GM21526 (cell line): ENCODE measurements around the gene ZNF367.

Experiments used
- ATAC-seq: cut with Tn5 transposase; IDR thresholded peaks from one replicate; pipeline ENCODE4 v1.9.1; 2021; ENCODE audit warnings: moderate library complexity; ENCODE audit not compliant: unreplicated experiment, low FRiP score

Gene ZNF367

DNA sequence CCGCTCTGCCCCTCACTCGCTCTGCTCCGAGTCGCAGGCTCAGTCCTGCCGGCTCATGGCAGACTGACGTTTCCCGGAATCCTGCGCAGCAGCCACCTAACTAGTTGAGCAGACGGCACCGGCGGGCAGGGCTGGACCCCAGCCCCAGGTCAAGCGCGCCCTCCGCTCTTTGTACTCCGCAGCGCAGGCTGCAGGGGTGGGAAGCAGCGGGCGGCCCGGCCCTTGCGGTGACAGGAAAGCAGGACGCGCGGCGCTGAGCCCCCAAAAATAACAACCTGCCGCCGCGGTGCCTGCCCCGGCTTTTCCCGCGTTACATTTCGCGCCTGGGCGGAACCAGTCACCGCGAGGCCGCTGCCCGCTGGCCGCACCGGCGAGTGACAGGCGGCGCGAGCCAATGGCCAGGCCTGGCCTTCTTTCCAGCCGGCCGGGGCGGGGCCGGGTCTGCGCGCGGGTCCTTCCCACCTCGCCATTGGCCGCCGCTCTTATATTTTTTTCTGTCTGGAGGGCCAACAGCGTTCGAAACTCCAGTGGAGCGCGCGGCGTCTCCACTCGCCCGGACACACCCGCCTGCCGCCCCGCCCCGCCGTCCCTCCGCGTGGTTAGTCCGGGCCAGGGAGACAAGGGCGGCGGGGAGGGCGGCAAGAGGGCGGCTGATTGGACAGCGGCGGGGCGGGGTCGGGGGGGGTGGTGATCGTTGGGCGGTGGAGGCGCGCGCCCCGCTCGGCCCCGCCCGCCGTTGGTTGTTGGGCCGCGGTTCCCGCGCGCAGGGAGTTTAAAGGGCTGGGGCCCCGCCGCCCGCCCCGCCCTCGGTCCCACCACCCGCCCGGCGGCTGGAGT is at the start of gene ZNF367:
Gene ZNF367 (minus strand): TSS at position 288 of the 837 bp plus-strand sequence. CDS start 338 bp downstream, outside the sequence.
- ATAC-seq, result peak; percentile 59

DNA sequence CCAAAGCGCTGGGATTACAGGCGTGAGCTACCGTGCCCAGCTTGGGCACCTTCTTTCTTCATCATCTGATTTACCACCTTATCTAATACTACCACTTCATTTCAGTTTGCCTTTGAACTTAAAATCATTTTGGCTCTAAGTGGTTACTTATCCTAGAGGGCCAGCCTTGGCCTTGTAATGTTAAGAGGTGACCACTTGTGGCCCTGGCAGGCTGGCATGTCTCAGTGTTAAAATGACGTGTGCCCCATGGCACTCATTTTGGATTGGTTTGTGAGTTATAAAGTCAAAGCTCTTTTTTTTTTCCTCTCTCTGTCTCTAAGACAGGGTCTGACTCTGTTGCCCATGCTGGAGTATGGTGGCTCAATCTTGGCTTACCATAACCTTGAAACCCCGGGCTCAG is 49.6 kb upstream of the ZNF367 start:
- ATAC-seq, result no peak

DNA sequence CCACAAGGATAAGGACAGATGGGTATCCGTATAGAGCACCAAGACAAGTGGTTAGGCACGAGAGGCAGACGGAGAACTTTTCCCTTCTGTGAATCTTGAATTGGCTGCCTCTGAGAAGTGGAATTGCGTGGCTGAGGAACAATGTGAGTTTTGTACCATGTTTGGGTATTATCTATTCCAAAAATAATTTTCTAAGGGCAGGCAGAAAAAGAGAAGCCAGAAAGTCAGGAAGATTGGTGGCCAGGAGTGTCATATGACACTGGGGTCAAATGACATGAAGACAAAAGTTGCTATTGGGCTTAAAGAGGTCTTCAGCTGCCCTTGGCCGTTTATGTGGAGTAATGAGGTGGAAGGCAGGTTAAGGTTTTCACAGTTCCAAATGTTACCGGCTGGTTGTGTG is 46.3 kb upstream of the ZNF367 start:
- no peak for ATAC-seq

DNA sequence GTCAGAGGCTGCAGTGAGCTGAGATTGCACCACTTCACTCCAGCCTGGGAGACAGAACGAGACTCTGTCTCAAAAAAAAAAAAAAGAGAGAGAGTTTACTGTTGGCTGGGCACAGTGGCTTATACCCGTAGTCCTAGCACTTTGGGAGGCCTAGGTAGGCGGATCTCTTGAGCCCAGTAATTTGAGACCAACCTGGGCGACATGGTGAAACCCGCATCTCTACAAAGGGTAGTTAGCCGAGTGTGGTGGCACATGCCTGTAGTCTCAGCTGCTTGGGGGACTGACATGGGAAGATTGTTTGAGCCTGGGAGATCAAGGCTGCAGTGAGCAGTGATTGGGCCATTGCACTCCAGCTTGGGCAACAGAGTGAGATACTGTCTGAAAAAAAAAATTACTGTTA is 44.4 kb upstream of the ZNF367 start:
- no peak for ATAC-seq

DNA sequence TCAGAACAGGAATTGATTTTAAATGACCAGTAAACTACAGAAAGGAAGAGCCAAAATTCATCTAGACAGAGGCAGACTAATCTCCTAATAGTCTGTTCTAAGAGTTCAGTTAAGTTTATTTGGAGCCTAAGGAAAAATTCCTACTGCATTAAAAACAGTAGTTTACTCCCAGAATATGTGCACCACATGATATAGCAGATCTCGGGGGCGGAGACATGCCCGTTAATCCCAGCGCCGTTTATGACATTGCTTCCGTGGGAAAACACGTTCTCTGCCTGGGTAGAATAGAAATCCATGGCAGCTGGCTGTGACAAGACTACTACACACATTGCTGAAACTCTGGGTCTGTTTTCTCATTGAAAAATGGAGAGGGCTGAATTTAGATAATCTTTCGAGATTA is 43.2 kb upstream of the ZNF367 start:
- ATAC-seq, result no peak

DNA sequence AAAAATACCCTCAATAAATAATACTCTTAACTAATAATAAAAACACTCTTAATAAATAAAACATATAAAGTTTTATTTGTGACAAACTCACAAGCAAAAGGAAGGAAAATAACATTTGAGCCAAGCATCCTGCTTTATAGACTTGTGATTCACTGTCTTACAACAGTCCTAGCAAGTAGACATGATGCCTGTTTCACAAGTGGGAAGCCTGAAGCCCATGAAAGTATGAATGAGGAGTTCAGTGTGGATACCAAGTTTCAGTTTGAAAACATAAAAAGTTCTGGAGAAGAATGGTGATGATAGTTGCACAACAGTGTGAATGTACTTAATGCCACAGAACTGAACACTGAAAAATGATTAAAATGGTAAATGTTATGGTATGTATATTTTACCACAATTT is 42.7 kb upstream of the ZNF367 start:
- no peak for ATAC-seq

DNA sequence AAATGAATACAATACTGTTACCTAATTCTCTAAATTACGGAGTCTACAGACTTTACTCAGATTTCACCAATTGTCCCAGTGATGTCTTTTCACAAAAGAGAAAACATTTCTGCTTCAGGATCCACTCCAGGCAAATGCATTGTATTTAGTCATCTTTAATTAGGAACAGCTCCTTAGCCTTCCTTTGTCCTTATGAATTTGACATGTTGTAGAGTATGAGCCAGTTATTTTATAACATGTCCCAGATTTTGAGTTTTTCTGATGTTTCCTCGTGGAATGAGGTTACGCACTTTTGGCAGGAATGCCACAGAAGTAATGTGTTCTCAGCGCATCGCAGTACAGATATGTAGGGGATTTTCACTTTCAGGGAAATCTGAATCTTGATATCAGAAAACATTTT is 42.3 kb upstream of the ZNF367 start:
- no peak for ATAC-seq

DNA sequence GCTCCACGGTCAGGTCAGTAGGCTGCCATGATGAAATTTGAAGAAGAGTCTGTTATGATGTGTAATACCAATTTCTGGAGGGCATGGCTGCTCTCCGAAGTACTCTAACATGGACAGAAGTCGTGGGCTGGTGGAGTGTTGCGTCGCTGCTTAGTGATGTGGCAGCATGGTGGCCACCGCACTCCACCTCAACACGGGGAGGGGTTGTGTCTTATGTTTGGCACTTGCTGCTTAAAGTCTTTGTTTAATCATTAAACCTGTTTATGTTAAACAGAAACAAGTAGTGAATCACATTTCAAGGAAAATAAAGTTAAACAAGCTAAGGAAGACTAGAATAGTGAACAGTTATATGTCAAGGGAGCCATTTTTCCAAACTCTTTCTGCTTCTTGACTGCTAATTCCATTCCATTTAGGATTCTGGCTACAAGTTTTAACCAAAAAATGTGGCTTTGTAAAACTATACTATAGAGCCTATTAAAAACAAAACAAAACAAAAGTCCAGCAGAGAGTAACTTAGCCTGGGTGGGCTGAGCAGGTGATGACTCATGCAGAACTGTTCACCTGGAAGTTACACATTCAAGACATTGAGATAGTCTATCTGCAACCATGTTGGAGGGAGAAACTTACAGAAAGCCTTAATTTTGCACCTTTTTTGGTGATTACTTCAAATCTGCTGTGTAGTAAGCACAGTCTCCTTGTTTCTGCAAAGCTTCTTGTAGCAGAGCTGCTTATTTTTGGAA is 41.3 kb upstream of the ZNF367 start:
- no peak for ATAC-seq

DNA sequence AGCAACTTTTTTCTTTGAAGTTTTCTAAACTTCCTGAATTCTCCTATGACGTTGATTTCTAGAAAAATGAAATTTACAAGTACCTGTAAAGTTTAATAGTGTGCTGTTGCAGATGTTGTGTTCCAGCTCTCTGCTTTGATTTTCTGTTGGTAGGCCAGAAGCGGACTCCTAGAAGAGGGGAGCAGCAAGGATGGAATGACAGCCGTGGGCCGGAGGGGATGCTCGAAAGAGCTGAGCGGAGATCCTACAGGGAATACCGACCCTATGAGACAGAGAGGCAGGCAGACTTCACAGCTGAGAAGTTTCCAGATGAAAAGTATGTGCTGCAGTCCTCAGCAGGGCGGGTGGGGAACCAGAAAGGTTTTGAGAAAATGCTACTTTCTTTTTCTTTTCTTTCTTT is 40.1 kb upstream of the ZNF367 start:
- ATAC-seq, result no peak

DNA sequence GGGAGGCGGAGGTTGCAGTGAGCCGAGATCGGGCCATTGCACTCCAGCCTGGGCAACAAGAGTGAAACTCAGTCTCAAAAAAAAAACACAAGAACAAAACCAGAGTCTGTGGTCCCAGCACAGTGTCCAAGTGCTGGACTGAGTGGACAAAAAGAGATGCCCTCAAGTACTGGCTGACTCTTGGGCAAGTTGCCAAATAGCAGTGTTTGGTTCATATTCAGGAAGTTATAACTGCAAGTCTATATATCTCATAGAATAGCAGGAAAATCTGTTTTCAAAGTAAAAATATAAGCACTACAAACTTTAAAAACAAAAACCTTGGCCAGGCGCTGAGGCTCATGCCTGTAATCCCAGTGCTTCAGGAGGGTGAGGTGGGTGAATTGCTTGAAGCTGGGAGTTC is 39.1 kb upstream of the ZNF367 start:
- no peak for ATAC-seq

DNA sequence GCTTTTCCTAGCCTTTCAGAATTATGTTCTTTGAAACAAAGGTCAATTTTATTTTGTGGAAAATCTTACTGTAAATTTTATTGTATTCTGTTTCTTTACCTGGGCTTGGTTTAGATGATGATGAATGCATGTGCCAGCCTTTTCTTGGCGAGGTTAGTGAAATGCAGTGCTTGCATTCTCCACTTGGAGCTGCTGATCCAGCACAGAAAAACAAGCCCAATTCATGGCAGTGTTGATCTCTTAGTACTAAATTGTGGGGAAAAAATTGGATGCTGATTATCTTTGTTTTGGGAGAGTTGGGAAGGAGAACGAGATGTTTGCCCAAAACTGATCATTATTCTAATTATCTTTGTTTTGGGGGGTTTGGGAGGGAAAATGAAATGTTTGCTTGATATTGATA is 35.5 kb upstream of the ZNF367 start:
- no peak for ATAC-seq

DNA sequence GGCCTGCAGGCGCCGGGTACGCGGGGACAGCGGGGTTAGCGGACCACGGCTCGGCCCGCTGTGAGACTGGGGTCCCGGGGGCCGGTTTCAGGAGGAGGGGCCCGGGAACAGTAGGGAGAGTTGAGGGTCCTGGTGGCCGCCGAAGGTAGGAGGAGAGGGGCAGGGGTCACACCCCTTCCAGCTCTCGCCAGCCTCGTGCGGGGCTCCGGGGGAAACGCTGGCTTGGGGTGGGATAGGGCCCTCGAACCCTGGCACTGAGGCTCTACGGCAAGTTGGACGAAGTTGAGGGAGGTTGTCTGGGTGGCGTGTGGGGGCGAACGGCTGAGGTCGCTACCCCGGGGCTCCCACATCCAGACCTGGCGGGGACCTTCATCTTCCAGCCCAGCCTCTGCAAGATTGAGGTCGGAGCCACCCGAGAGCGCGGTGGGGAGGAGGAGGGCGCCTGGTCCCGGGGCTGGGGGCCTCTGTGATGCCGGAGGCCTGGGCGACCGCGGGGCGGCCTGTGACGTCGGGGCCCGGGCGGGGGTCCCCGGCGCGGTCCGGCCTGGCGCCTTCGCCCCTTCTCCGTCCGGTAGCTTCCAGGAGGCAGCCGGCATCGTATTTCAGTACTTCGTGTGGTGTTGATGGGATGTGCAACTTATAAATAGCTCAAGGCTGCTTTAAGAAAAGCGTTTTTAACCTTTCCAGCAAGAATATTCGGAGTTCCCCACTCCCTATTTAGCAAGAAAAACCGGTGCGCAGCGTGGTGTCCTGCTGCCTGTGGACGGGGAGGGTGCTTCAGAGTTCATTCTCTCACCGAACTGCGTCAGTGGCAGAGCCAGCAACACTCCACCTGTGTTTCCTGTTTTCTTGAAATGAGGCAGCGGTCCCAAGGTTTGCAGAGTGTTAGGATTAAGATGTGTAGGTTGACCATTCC is 32.7 kb upstream of the ZNF367 start:
- peak; percentile 2 for ATAC-seq

DNA sequence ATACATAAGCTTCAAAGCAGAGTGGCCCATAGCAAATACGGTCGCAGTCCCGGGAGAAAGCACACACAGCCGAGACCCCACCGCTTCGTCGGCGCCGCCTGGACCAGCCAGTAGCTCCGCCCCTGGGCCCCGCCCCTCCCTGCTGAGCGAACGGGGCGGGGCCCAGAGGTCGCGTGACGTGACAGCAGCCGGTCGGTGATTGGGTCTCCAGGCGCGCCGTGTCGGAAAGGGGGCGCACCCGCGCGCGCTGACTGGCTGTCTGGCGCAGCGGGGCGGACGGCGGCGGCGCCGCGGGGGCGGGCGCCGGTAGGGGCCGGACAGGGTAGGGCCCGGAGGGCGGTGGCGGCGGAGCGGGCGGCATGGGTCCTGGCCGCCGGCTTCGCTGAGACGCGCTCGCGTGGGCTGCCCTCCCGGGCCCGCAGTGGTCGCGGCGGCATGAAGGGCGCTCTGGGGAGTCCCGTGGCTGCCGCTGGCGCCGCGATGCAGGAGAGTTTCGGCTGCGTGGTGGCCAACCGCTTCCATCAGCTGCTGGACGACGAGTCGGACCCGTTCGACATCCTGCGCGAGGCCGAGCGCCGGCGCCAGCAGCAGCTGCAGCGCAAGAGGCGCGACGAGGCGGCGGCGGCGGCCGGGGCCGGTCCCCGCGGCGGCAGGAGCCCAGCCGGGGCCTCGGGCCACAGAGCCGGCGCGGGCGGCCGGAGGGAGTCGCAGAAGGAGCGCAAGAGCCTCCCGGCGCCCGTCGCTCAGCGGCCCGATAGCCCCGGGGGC is 31.9 kb upstream of the ZNF367 start, which contains the start of gene HABP4:
Gene HABP4 (plus strand): TSS at position 325 of the 768 bp plus-strand sequence. CDS start 111 bp downstream, at position 436.
- ATAC-seq, result peak; percentile 92

DNA sequence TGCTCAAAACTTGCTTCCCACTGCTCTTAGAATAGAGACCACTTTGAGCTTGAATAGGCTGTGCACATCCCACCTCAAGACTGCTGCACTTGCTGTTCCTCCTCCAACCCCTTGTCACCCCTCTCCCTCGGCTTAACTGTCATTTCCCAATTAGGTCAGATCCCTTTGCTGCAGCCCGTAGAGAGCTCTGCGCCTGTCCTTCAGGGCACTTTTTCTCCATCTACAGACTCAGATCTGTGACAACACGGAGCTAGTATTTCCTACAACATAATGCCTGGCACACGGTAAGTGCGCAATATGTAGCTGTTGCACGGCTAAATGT is 31.3 kb upstream of the ZNF367 start:
- ATAC-seq, result peak; percentile 26

DNA sequence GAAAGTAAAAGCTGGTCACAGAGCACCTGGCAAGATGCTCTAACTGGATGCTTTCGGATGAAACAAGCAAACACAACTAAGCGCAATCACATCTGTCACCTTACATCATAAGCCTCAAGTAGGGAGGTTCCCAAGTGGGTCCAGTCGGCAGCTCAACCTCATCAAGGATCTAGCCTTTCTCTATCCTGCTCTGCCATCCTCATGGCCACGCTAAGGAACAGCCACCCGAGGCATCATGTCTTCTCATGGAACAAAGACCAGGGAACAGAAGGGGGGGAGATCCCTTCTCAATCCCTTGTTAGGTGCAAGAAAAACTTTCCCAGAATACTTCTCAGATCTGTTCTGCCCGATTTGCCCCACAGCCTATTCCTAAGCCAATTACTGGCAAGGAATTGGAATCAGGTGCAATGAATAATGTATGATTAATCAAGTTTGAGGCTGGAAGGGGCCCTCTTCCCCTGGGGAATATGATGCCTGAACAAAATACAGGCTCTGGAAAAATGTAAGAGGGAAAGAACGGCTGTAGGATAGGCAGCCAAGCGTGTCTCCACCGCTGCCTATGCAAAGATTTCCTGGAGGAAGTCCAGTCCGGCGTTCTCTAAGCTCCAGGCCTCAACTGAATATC is 30.5 kb upstream of the ZNF367 start:
- no peak for ATAC-seq

DNA sequence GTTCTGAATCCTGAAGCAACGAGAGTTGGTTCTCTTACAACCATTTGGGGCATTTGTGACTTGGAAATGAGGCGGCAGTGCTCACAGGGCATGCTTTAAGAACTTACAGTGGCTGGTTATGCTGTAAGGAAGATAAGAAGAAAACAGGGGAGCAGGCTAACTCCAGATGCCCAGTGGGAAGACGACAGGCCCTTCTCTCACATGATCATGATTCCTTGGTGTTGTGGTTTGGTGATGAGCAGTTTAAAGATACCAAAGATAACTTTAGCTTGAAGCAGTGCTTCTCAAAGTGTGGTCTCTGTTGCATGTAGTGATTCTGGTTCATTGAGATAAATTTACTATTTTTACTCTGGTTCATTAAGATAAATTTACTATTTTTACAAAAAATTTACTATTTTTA is 29.2 kb upstream of the ZNF367 start:
- ATAC-seq, result no peak

DNA sequence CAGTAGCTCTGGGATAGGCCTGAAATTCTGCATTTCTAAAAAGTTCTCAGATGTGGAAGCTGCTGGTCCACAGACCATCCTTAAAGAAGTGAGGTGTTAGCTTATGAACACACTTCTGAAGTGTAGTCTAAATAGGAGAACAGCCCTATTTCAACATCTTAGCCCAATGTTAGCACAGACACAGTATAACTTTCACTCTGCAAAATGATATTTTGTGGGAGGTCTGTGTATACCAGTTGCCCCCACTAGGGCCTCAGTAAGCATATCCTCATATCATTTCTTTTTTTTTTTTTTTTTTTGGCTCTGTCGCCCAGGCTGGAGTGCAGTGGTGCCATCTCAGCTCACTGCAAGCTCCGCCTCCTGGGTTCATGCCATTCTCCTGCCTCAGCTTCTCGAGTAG is 24.3 kb upstream of the ZNF367 start:
- ATAC-seq, result no peak

DNA sequence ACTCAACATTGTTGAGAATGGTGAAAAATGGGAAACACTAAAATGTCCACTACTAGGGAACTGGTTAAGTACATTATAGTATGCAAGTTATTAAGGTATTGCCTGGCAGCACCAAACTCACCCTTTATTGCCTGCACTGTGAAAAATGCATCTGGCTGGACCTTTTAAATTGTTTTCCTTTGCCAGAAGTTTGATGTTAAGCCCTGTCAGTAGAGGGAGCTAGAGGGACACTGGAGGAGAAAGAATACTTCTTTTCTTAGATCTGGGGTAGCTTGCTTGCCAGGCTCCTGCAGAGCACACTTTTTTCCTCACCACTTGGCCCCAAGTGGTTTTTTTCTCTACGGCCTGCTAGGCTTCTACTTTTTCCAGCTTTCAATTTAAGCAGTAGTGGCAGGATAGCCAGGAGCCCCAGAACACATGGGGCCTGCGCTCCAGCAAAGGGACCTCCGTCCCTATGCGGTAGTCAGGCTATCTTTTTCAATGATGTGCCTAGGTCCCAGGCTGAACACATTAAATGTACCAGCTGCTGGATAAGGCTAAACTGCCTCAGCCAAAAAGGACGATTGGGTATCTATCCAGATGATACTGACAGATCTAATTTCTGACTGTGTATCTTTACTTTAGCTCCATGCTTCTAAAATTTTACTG is 23.8 kb upstream of the ZNF367 start:
- no peak for ATAC-seq

DNA sequence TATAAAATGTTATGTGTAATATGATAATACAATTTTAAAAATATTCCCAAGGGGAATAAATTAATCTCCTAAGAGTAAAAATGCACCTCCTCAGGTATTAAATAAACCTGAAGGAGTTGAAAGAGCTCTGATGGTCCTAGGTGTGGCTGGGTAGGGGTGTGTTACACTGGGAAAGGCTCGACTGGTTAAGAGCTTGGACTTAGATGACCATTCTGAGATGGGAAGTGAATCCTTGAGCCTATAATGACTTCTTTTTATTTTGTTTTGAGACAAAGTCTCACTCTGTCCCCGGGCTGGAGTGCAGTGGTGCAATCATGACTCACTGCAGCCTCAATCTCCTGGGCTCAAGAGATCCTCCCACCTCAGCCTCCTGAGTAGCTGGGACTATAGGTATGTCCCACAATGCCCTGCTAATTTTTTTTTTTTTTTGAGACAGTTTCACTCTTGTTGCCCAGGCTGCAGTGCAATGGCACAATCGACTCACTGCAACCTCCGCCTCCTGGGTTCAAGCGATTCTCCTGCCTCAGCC is 22.6 kb upstream of the ZNF367 start:
- ATAC-seq, result no peak
